Measurements from ENCODE around the gene CEACAM21.
A peak's percentile ranks its signal among the peaks of the same experiment; 100 is the strongest.

Gene CEACAM21

DNA sequence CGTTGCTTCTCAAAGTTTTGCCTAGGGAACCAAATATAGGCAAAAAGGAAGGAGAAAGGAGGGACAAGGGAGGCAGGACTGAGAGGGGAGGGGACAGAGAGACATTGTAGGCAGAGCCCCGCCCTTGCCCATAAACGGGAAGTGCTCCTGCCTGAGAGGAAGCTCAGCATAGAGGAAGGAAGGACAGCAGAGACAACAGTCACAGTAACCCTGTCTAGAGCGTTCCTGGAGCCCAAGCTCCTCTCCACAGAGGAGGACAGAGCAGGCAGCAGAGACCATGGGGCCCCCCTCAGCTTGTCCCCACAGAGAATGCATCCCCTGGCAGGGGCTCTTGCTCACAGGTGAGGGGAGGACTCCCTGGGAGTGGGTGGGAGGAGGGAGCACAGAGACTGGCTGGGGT lies at the start of gene CEACAM21:
CEACAM21 (plus strand) TSS at position 169 of the 400 bp plus-strand sequence; CDS start at position 278, 109 bp downstream.
- H3K4me3 ChIP-seq (ENCODE audit: low read depth, low read length): peak within 1 kb of the TSS; percentile 51
- TF ChIP-seq, protein P1, sequence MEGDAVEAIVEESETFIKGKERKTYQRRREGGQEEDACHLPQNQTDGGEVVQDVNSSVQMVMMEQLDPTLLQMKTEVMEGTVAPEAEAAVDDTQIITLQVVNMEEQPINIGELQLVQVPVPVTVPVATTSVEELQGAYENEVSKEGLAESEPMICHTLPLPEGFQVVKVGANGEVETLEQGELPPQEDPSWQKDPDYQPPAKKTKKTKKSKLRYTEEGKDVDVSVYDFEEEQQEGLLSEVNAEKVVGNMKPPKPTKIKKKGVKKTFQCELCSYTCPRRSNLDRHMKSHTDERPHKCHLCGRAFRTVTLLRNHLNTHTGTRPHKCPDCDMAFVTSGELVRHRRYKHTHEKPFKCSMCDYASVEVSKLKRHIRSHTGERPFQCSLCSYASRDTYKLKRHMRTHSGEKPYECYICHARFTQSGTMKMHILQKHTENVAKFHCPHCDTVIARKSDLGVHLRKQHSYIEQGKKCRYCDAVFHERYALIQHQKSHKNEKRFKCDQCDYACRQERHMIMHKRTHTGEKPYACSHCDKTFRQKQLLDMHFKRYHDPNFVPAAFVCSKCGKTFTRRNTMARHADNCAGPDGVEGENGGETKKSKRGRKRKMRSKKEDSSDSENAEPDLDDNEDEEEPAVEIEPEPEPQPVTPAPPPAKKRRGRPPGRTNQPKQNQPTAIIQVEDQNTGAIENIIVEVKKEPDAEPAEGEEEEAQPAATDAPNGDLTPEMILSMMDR (IDR thresholded peaks at IDR 0.05; ENCODE audit: low read depth, low read length, missing control alignments): no peak
- DNase-seq (ENCODE audit: low read depth): peak; percentile 47

DNA sequence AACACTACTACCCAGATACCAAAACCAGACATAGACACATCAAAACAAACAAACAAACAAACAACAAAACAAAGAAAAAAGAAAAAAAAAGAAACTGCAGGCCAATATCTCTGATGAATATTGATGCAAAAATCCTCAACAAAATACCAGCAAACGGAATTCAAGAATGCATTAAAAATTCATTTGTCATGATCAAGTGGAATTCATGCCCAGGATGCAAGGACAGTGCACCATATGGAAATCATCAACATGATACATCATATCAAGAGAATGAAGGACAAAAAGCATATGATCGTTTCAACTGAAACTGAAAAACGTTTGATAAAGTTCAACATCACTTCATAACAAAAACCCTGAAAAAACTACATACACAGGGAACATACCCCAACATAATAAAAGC lies 48.9 kb upstream of the CEACAM21 start:
- H3K4me3 ChIP-seq (ENCODE audit: low read depth, low read length): no peak overlapping the region
- TF ChIP-seq, protein P1 (IDR thresholded peaks at IDR 0.05; ENCODE audit: low read depth, low read length, missing control alignments): no peak
- DNase-seq (ENCODE audit: low read depth): no peak

DNA sequence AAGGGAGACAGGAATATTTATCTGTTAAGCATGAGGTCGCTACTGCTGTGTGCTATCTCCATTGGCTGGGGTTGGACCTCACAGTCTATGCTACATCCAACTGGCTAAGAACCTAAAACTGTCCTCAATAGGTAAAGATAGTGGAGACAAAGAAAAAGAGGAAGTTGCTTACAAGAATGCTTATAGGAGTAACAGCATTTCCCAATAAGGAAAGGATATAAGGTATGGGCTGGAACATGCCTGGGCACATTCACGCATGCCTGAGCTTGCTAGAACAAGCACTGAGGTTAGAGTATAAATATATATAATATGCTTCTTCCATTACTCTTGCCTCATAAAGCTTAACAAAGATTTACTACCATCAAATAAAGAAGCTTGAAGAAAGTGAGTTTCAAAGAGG lies 47.9 kb upstream of the CEACAM21 start:
- TF ChIP-seq, protein P1 (IDR thresholded peaks at IDR 0.05; ENCODE audit: low read depth, low read length, missing control alignments): no peak
- no peak overlapping the region for H3K4me3 ChIP-seq (ENCODE audit: low read depth, low read length)
- no peak for DNase-seq (ENCODE audit: low read depth)

DNA sequence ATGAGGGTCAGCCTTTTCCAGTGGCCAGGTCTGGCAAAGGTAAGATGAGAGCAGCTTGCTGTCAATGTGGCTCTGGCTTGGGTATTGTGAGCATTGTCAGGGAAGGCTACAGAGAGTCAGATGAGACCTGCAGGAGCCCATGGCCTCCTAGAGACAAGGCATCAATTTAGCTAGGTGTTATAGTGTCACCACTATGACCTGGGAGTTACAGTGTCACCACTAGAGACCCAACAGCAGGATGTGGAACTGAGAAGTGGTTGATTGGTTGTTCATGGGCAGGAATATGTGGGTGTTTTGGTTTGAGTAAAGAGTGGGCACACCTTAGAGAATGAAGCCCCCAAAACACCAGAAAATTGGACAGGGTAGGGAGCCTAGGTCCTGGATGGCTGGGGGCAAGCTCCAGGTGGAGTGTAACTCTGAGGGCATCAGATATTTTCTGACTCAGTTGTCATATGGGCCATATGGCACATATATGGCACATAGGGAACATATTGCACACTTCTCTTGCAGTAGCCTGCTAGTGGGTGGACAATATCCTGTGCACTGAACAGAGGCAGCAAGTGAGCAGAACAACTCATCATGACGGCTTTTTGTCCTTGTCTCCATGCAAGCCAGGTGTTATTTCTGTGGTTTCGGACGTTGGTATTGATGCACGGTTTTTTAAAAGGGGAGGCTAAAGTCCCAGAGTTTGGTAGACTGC lies 46.3 kb upstream of the CEACAM21 start:
- TF ChIP-seq, protein P1 (IDR thresholded peaks at IDR 0.05; ENCODE audit: low read depth, low read length, missing control alignments): no peak
- H3K4me3 ChIP-seq (ENCODE audit: low read depth, low read length): no peak overlapping the region
- no peak for DNase-seq (ENCODE audit: low read depth)

DNA sequence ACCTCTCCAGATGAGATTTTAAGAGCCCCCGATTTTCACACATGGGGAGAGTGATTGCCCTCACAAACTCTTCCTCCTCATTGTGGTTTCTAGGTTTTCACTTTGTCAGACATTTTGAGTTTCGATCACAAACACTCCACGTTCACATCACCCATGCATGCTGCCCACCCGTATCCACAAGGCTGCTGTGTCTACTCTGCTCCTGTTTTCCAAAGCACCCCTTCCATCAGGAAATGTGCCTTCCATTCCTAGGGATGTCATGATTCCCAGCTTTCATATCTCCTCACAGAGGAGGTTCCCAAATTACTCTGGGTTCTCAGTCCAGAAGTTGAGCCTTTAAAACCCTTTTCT lies 45.8 kb upstream of the CEACAM21 start:
- H3K4me3 ChIP-seq (ENCODE audit: low read depth, low read length): no peak overlapping the region
- TF ChIP-seq, protein P1 (IDR thresholded peaks at IDR 0.05; ENCODE audit: low read depth, low read length, missing control alignments): no peak
- DNase-seq (ENCODE audit: low read depth): no peak

DNA sequence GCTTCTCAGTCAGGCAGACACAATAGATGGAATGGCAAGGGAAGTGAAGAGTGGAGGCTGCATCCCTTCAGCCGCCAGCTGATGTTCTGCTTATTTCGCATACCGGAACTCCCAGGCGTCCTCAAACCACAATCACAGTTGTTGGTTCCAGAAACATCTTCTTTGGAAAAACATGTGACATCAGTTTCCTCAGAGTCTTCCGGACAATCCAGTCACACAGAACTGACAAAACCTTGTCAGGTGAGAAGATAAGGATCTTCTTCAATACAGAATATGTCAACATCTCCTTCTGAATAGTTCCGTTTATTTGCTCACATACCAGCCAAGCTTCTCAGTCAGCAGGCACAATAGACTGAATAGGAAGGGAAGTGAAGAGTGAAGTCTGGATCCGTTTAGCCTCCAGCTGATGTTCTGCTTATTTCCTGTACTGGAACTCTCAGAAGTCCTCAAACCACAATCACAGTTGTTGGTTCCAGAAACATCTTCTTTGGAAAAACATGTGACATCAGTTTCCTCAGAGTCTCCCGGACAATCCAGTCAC lies 45.1 kb upstream of the CEACAM21 start:
- no peak overlapping the region; the same call in 1 of the 2 replicates for H3K4me3 ChIP-seq (ENCODE audit: low read depth, low read length)
- TF ChIP-seq, protein P1 (IDR thresholded peaks at IDR 0.05; ENCODE audit: low read depth, low read length, missing control alignments): no peak
- DNase-seq (ENCODE audit: low read depth): no peak
